ENCODE measurements around the gene DDX25. TPM values are rescaled to one million over a fixed set of nuclear protein-coding genes. Genes with fewer than 3 reads are reported as not detected.
A peak's percentile ranks its signal among the peaks of the same experiment; 100 is the strongest.

The DDX25 gene
- total RNA-seq, 1 donor: not detected

DNA sequence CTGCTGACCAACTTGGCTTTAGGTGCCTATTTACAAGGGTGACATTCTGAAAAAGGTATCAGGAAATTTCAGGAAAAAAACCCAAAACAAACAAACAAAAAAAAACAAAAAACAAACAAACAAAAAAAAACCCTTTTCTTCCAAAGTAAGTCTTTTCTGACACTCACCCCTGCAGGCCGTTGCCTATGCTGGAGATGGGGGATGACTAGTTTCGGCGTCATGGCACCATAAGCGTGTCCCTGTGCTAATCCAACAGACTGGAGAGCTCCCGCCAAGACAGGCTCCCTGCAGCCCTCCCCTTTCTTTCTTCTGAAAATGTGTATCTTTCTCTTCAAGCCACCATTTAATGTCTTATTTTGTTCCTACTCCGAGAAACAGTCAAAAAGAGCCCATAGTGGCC, 55.2 kb downstream of the DDX25 start:
- no peak for DNase-seq (ENCODE audit: low read depth)
- TF ChIP-seq, protein P1, sequence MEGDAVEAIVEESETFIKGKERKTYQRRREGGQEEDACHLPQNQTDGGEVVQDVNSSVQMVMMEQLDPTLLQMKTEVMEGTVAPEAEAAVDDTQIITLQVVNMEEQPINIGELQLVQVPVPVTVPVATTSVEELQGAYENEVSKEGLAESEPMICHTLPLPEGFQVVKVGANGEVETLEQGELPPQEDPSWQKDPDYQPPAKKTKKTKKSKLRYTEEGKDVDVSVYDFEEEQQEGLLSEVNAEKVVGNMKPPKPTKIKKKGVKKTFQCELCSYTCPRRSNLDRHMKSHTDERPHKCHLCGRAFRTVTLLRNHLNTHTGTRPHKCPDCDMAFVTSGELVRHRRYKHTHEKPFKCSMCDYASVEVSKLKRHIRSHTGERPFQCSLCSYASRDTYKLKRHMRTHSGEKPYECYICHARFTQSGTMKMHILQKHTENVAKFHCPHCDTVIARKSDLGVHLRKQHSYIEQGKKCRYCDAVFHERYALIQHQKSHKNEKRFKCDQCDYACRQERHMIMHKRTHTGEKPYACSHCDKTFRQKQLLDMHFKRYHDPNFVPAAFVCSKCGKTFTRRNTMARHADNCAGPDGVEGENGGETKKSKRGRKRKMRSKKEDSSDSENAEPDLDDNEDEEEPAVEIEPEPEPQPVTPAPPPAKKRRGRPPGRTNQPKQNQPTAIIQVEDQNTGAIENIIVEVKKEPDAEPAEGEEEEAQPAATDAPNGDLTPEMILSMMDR (IDR thresholded peaks at IDR 0.05; ENCODE audit: insufficient read depth, low read depth, low read length): no peak
- H3K4me3 ChIP-seq (ENCODE audit: low read depth, low read length): no peak overlapping the region

DNA sequence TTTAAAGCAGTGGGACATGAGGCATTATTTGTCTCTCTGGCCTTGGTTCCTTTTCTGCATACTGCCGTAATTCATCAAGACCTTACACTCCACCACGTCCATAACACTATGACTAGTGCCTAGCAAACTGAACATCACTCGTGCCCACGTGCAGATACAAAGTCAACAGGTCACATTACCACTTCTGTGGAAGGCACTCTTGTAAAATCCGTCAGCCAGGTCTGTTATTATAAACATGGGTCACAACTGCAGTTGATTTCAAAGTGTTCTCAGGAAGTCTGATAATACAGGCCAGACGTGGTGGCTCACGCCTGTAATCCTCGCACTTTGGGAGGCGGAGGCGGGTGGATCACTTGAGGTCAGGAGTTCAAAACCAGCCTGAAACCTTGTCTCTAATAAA, 55.6 kb downstream of the DDX25 start:
- DNase-seq (ENCODE audit: low read depth): no peak
- TF ChIP-seq, protein P1 (IDR thresholded peaks at IDR 0.05; ENCODE audit: insufficient read depth, low read depth, low read length): no peak
- H3K4me3 ChIP-seq (ENCODE audit: low read depth, low read length): no peak overlapping the region

DNA sequence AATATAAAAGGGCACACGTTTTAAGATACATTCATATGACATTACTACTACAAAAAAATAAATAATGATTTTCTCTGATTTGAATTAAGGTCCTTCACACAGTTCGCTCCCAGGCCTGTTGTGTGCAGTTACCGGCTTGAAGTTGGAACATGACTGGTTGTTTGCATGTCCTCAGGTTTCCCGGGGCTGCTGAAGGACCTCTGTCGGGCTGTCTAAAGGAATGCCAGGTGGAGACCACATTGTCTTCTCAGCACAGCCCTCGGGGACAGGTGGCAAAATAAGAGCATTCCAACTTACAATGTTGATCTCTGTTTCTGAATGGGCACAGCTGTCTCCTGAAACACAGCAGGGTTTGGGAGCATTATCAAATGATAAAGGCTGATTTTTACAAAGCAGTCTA, 56.5 kb downstream of the DDX25 start:
- TF ChIP-seq, protein P1 (IDR thresholded peaks at IDR 0.05; ENCODE audit: insufficient read depth, low read depth, low read length): no peak
- DNase-seq (ENCODE audit: low read depth): no peak

DNA sequence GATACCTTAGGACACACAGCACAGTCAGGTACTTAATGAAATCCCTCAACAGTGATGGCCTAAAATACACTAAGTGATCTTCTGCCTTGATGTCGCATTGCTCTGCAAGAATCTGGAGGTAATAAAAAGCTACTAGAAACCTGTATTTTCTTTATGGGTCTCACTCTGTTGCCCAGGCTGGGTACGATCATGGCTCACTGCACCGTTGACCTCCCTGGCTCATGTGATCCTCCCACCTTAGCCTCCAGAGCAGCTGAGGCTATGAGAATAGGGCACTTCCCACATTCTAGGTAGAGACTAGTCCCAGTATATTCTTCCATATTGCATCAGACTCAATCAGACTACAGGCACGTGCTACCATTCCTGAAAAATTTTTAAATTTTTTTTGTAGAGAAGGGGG, 63.2 kb downstream of the DDX25 start:
- no peak for DNase-seq (ENCODE audit: low read depth)
- no peak overlapping the region for H3K4me3 ChIP-seq (ENCODE audit: low read depth, low read length)
- TF ChIP-seq, protein P1 (IDR thresholded peaks at IDR 0.05; ENCODE audit: insufficient read depth, low read depth, low read length): no peak

More for the DNA sequence above, 56.5 kb downstream of the DDX25 start:
- H3K4me3 ChIP-seq (ENCODE audit: low read depth, low read length): no peak overlapping the region

DNA sequence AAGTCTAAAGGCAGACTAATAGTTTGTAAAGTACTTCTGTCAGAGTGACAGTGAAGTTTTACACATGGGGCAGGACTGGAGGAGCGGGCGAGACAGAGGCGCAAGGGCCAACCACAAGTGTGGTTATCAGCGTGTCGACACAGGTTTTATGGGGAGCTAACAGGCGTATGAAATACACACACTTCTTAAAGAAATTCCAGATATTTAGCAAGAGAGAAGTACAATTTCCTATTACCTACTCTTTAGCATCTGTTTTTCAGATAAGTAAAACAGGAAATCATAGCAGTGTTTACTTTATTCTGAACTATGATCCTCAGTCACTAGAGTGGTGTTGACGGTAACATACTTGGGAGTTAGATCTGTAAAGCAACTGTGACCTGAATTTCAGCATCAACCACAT, 64.0 kb downstream of the DDX25 start:
- no peak overlapping the region for H3K4me3 ChIP-seq (ENCODE audit: low read depth, low read length)
- DNase-seq (ENCODE audit: low read depth): peak; percentile 73
- TF ChIP-seq, protein P1 (IDR thresholded peaks at IDR 0.05; ENCODE audit: insufficient read depth, low read depth, low read length): no peak

DNA sequence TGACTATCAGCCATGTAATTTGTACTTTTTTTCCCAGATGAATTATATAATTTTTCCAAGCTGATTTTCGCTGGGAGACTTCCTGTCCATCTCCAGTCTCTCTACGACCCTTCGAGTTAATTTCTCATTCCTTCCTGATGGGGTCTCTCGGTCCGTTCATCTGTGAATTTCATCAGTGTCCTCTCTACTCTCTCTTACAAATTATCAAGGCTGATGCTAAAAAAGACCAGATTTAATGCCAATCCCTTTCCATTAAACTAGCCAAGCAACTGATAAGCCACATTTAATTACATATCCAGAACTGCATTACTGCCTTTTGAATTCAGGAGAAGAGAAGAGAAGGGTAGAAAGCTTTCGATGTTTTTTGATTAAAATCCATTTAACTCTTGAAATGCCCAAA, 67.3 kb downstream of the DDX25 start:
- TF ChIP-seq, protein P1 (IDR thresholded peaks at IDR 0.05; ENCODE audit: insufficient read depth, low read depth, low read length): no peak
- no peak for DNase-seq (ENCODE audit: low read depth)
- H3K4me3 ChIP-seq (ENCODE audit: low read depth, low read length): no peak overlapping the region

DNA sequence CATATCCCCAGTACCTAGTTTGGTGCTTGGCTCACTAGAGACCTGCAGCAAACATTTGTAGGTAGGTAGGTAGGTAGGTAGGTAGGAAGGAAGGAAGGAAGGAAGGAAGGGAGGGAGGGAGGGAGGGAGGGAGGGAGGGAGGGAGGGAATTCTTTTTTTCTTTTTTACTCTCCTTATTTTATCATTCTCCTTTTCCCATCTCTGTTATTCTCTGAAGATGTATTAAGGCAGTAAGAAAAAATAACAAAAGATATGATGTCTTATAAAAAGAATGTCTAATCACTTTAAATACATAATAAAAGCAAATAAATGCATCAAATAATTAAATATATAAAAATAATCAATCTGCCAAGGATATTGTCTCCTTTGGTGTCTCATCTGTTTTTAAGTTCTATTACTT, 70.0 kb downstream of the DDX25 start:
- no peak for DNase-seq (ENCODE audit: low read depth)
- TF ChIP-seq, protein P1 (IDR thresholded peaks at IDR 0.05; ENCODE audit: insufficient read depth, low read depth, low read length): no peak
- H3K4me3 ChIP-seq (ENCODE audit: low read depth, low read length): no peak overlapping the region
